Lung (tissue), 12 donors: ENCODE measurements around the gene XPO4. TPM values are rescaled to one million over a fixed set of nuclear protein-coding genes. Genes with fewer than 3 reads are reported as not detected.

Experiments used
- ATAC-seq: fragments of 200-7000 bp; cut with Tn5 transposase; one replicate; pipeline ENCODE4 v1.9.1; 2020; ENCODE audit warnings: moderate number of reproducible peaks; ENCODE audit not compliant: insufficient read depth, low FRiP score
- DNase-seq, 3 donors: peaks; one replicate each; pipeline ENCODE4 v3.0.0-alpha.2; 2013 to 2017
- H3K27ac ChIP-seq, 2 donors: one replicate each; pipeline ENCODE4 v1.5.1; 2013; ENCODE audit warnings: mild to moderate bottlenecking in 2 of 2, moderate library complexity in 2 of 2, control low read depth in 1 of 2, inconsistent platforms in 1 of 2, low read depth in 1 of 2, low read length in 1 of 2
- H3K27me3 ChIP-seq, 3 donors: one replicate each; pipeline ENCODE4 v1.5.1; 2013; ENCODE audit warnings: low read length in 2 of 3; ENCODE audit not compliant: control insufficient read depth in 3 of 3, insufficient read depth in 3 of 3
- H3K36me3 ChIP-seq, 4 donors: one replicate each; pipeline ENCODE4 v1.5.1; 2013; ENCODE audit warnings: low read length in 4 of 4, mild to moderate bottlenecking in 1 of 4, moderate library complexity in 1 of 4; ENCODE audit not compliant: control insufficient read depth in 4 of 4, insufficient read depth in 4 of 4
- H3K4me1 ChIP-seq, 5 donors: one replicate each; pipeline ENCODE4 v1.5.1; 2013; ENCODE audit warnings: low read length in 5 of 5, mild to moderate bottlenecking in 2 of 5, moderate library complexity in 1 of 5; ENCODE audit not compliant: control insufficient read depth in 5 of 5, insufficient read depth in 5 of 5
- H3K4me3 ChIP-seq: one replicate; pipeline ENCODE4 v1.5.1; 2013; ENCODE audit warnings: mild to moderate bottlenecking, control low read depth, moderate library complexity
- H3K9ac ChIP-seq, 2 donors: one replicate each; pipeline ENCODE4 v1.5.1; 2013; ENCODE audit warnings: low read length in 2 of 2, control low read depth in 1 of 2; ENCODE audit not compliant: insufficient read depth in 1 of 2
- H3K9me3 ChIP-seq, 4 donors: one replicate each; pipeline ENCODE4 v1.5.1; 2013; ENCODE audit warnings: low read length in 3 of 4, mild to moderate bottlenecking in 1 of 4, moderate library complexity in 1 of 4; ENCODE audit not compliant: control insufficient read depth in 4 of 4, insufficient read depth in 3 of 4
- CTCF ChIP-seq: IDR thresholded peaks from 2 replicates; pipeline ENCODE4 v1.5.1; 2012; ENCODE audit warnings: mild to moderate bottlenecking; ENCODE audit errors: control extremely low read depth, extremely low read depth
- WGBS, 2 donors: extraction: QIAGEN DNeasy Blood & Tissue Kit; methylation state at CpG; one replicate each; pipeline ENCODE4 v1.1.7; 2013; 5-methylcytosine and 5-hydroxymethylcytosine counted together
- polyA plus RNA-seq, 2 donors: library from polyadenylated mRNA; stranded (reverse); fragments of 200-250 nt; gene quantifications; one replicate each; pipeline ENCODE4 v1.2.1, GENCODE V29; 2013
- total RNA-seq, 2 donors: library from RNA; depleted of rRNA in 1 of 2; stranded (reverse); fragments of >200 nt in 1 of 2; gene quantifications; one replicate each; pipeline ENCODE4 v1.2.1, GENCODE V29; 2014 to 2021
- donor health status: control.
- donor health status: control.
- donor health status: Bipolar disorder and iron deficiency.
- donor health status: healthy.
- donor health status: DM: yes; HTN: yes; CAD: no.

The XPO4 gene
- total and polyA plus RNA-seq, 4 donors = 3.1 to 25.5 (median 9.9) TPM

- H3K9ac ChIP-seq = no peak overlapping the region
- ATAC-seq = no peak
- 46 to 70% methylated on average over 3 of the region's 3 CpGs for WGBS, 2 donors
Observed at GRCh38 chr13:20825477-20825875, 77.1 kb downstream of the XPO4 start.

GRCh38 chr13:20824762-20825476 is 77.6 kb downstream of the XPO4 start:
- H3K27ac ChIP-seq = peak overlapping the region in 1 of 2 donors; percentile 70
- DNase-seq (no peak), ATAC-seq (no peak)
- no peaks in the 10 kb centered on the region for H3K27me3 ChIP-seq
- no peak overlapping the region for H3K4me3 ChIP-seq
- peaks cover 0 to 4% (median 0%) of the 10 kb centered on the region in 4 donors for H3K36me3 ChIP-seq
- 87 to 90% methylated on average over 5 of the region's 5 CpGs for WGBS, 2 donors
- TF ChIP-seq CTCF = no peak
- H3K9me3 ChIP-seq = no peaks in the 10 kb centered on the region
- peaks cover 0 to 16% (median 9%) of the 10 kb centered on the region in 5 donors for H3K4me1 ChIP-seq
- H3K9ac ChIP-seq = peak overlapping the region in 1 of 2 donors; percentile 3

More at GRCh38 chr13:20825477-20825875, 77.1 kb downstream of the XPO4 start:
- peak; percentile 33 to 80 (median 68) for DNase-seq
- Histone ChIP-seq H3K36me3 (peaks cover 0 to 4% (median 0%) of the 10 kb centered on the region in 4 donors), H3K4me3 (no peak overlapping the region), H3K27me3 (no peaks in the 10 kb centered on the region), H3K4me1 (peaks cover 0 to 16% (median 9%) of the 10 kb centered on the region in 5 donors), H3K27ac (peak overlapping the region in 1 of 2 donors; percentile 45), H3K9me3 (no peaks in the 10 kb centered on the region)
- no peak for TF ChIP-seq CTCF

GRCh38 chr13:20823071-20823470 is 79.5 kb downstream of the XPO4 start:
- Histone ChIP-seq H3K27me3 (no peaks in the 10 kb centered on the region), H3K9ac (no peak overlapping the region), H3K36me3 (peaks cover 0 to 4% (median under 1%) of the 10 kb centered on the region in 4 donors), H3K27ac (peak overlapping the region in 1 of 2 donors; percentile 33), H3K9me3 (no peaks in the 10 kb centered on the region), H3K4me3 (no peak overlapping the region), H3K4me1 (peaks cover 0 to 16% (median 9%) of the 10 kb centered on the region in 5 donors)
- TF ChIP-seq CTCF = no peak
- ATAC-seq (no peak), DNase-seq (no peak)
- 92 to 96% methylated on average over 1 of the region's 1 CpG for WGBS, 2 donors
